GM19452 (cell line): ENCODE results near the gene BID.

Experiments
- ATAC-seq: cut with Tn5 transposase; IDR thresholded peaks from one replicate; pipeline ENCODE4 v1.9.1; 2021; ENCODE audit not compliant: unreplicated experiment

Gene BID

DNA sequence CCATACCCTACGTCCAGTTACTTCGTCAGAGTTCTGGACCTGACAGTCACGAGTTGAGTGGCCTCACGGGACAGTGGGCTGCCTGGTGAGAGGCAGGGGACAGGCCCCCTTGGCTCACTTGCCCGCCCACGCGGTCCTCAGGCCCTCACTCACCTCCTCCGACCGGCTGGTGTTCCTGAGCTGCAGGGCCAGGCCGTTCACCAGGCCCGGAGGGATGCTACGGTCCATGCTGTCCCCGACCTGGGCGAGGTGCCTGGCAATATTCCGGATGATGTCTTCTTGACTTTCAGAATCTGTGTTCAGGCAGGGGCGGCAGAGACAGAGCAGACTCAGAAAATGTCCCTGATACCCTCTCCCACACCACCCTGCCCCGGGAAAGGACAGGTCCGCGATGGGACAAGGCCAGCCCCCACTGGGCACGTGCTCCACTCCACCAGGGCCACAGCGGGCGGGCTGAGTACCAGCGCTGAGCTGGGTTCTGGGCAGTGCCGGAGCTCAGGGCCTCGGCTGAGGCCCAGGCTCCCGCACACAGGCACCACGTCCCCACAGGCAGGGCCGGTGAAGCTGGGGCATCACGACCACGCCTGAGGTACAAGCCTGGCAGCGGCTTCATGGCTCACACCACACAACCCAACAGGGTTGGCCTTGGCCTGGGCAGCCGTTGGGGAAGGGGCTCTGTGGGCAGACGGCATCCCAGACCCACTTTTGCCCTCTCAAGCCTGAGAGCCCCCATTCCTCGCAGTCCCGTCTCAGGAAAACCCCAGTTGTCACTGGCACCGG is 34.9 kb downstream of the BID start:
- no peak for ATAC-seq

DNA sequence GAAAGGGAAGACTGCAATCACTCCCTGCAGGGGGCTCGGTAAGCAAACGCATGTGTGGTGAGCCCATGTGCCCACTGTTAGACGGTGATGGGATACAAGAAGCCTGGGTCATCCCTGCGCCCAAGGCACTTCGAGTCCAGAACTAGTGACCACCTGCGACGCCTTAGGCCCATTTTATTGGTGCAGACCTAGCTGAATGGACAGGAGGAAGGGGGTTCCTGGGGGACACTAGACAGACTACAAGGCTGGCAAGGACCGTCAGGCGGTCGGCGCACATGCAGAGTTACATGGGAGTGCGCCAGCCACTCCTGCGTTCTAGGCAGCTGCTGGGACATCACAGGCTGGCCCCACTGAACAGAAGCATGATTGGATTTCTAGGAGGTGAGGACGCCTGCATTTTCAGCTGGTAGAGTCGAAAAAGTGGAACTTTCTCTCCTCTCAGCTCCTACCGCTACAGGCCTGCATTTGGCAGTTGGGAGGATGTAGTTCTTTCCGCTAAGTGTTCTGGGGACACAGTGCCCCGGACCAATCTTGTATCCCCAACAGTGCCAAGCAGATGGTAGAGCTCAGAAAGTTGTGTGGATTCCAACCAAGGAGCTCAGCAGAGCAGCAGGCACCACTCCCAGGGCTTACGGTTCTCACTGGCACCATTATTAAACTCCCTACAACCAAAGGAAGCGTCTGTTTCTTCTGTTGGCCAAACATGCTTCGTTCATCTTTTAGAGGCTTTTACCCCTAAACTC is 35.7 kb downstream of the BID start:
- ATAC-seq, result no peak

DNA sequence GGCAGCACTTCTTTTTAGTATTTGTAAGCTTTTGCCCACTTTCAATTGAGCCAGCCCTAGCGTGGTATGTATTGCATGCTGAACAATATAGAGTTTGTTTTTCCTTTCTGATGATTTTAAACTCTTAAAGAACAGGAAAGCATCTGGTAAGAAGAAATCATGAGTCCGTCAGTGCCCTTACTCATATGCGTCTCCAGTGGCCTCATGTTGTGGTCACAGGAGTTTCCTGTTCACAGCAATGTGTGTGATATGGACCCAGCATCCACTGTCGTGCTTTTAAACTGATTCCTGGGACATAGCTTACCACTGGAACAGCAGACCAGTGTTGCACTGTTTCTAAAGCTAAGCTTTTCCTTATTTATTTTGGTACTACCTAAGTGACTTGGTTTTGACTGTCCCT is 40.1 kb downstream of the BID start:
- ATAC-seq, result no peak

DNA sequence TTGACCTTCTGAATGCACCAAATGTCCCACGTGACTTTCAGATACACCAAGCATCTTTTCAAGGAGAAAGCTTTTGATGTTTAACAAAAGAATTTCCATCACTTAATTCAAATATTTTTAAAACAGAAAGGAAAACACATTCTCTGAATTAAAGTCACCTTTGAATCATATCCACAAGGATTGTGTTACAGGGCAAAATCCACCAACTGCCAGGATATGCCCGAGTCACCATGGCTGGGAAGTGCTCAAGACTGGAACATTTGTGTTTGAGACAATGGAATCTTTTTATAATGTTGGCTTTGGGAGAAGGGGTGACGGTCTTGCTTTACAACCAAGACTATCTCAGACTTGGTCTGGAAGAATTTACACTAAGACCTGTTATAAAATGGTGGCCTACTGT is 40.8 kb downstream of the BID start:
- ATAC-seq, result no peak

DNA sequence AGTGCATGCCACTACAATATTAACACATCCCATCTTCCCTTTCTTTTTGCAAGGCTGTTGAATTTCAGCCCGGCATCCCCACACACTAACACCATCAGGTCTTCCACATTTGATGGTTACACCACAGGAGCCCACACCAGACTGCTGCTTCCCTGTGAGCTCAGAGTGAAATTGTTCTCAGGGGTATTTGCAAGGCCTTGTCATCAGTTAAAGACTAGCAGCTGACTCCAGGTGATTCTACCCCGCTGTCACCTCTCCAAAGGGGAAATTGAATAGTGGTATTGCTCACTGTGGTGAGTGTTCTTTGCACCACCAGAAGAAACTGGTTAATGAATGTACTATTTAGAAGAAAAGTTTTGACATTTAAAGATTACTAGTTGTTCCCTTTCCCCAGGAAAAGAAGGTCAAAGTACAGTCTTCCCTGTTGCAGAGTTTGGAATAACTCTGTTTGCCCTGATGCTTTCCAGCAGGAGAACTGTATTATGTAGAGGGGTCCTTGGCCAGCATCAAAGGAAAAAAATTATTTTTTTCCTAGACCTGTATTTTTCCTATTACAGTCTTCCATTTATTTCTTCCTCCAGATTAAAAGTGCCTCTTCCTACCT is 41.9 kb downstream of the BID start:
- ATAC-seq, result no peak

DNA sequence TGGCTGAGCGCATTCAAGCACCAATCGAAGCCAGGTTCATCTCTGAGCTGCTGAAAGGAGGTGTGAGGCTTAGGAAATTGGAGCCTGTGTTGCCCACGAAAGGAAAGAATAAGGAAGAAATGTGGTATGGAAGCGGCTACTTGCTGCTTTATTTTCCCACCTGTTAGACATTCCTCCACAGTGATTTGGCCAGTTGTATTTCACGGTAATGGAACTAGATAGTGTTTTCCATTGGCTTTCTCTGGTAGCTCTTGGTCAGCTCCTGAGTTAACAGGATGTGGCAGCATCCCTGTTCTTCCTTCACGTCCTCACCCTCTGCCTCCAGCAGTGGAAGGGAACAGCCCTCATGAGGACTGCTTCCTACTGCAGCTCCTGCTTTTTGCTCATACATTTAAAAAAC is 44.7 kb downstream of the BID start:
- no peak for ATAC-seq

DNA sequence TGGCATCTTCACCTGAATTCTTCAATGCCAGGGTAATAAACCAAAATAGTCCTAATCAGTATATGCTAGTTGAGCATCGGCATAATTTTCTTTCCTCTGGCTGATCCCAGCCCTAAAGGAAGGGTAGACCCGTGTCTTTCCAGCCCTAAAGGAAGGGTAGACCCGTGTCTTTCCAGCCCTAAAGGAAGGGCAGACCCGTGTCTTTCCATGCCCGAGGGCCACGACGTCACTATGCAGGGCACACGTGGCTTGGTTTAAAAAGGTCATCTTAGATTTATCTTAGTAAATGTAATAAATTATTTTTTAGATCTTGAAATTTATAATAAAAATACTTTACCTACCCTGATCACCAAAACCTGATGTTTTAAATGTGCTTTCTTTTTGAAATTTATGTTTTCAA is 45.5 kb downstream of the BID start:
- ATAC-seq, result no peak

DNA sequence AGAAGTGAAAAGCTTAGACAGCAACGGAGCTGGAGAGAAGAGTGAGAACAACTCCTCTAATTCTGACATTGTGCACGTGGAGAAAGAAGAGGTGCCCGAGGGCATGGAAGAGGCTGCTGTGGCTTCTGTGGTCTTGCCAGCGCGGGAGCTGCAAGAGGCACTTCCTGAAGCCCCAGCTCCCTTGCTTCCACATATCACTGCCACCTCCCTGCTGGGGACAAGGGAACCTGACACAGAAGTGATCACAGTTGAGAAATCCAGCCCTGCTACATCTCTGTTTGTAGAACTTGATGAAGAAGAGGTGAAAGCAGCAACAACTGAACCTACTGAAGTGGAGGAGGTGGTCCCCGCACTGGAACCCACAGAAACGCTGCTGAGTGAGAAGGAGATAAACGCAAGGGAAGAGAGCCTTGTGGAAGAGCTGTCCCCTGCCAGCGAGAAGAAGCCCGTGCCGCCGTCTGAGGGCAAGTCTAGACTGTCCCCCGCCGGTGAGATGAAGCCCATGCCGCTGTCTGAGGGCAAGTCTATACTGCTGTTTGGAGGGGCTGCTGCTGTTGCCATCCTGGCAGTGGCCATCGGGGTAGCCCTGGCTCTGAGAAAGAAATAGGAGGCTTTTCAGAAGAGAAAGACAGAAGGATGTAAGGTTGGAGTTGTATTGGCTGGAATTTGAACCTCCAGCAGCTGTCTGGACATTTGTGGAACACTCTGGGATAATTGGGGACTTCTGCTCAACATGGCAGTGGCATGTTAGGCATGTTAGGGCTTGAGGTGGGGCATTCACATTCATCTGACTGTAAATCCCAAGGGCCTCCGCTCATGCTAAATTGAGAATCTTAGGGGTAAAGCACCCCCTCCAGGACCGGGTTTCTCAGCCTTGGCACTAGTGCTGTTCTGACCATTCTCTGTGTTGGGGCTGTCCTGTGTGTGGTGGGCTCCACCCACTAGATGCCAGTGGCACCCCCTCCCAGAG is 47.1 kb downstream of the BID start:
- no peak for ATAC-seq

DNA sequence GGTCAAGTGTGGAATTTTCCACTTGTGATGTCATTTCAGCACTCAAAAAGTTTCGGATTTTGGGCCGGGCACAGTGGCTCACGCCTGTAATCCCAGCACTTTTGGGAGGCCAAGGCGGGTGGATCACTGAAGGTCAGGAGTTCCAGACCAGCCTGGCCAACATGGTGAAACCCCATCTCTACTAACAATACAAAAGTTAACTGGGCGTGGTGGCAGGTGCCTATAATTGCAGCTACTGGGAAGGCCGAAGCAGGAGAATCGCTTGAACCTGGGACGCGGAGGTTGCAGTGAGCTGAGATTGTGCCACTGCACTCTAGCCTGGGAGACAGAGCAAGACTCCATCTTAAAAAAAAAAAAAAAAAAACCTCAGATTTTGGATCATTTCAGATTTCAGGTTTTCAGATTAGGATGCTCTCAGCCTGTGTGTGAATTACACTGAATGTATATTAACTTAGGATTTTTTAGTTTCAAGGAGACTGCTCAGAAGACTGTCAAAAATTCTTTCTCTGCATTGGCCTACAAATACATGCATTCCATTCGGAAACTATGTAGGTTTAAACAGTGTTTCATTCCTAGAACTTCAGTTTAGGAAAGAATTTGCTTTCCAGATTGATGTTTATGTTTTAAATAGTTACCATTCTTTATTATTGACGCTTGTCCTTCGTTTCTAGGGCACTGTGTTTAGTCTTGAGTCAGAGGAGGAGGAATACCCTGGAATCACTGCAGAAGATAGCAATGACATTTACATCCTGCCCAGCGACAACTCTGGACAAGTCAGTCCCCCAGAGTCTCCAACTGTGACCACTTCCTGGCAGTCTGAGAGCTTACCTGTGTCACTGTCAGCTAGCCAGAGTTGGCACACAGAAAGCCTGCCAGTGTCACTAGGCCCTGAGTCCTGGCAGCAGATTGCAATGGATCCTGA is 48.0 kb downstream of the BID start:
- no peak for ATAC-seq

DNA sequence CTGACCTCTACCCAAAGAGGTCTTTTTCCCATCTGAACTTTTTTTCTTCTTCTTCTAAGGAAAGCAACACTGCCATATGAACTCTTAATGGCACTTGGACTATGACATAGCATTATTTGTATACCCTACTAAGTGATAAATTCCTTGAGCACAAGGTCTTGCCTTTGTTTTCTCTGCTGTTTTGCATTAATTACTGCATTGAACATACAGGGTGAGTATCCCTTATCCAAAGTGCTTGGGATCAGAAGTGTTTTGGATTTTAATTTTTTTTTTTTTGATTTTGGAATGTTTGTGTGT is 48.8 kb downstream of the BID start:
- no peak for ATAC-seq

DNA sequence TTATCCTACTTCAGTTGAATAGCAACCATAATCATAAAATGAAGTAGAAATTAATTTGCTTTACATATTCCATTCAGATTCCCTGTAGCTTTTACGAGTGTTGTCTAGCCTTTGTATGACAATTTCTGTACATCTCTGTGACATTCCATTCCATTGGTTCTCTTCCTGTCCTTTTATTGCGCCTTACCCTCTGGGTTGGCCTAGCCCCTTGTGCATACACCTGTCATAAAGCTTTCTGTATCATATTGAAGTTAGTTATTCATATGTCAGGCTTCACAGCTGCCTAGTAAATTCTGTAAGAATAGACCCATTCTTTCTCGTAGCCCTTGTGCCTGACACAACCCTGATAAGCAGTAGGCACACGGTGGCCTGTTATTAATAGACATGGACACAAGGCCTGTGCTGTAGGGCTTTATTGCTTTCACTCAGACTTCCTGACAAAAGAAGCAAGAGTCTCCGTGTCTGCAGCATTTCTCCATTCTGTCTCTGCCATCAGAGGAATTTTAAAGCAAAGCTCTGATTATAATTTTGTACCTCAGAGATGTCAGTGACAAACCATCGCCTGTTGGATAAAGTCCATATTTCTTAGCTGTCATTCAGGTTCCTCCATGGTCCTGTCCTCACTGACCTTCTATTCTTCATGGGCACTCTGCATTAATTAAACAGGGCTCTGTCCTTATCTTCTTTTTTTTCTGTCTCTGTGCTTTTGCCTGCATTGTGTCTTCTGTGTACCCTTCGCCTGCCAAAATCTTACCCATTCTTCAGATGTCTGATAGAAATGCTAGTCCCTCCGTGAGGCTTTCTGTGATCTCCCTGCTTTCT is 49.4 kb downstream of the BID start:
- no peak for ATAC-seq

DNA sequence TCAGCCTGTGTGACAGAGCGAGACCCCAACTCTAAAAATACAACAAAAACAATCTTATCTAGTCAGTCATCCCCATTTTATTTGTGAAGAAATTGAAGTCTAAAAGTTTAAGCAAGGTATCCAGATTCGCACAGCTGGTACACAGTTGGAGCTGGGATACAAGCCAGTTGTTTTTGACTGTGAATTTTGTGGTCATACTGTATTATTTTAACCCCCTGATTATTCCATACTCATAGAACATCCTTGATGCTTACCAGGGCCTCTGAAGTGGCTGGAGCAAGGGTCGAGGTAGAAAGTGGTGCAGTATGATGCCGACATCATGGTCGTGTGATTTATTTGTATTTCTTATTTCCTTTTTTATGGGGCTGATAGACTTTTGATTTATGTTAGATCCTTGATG is 50.0 kb downstream of the BID start:
- no peak for ATAC-seq

DNA sequence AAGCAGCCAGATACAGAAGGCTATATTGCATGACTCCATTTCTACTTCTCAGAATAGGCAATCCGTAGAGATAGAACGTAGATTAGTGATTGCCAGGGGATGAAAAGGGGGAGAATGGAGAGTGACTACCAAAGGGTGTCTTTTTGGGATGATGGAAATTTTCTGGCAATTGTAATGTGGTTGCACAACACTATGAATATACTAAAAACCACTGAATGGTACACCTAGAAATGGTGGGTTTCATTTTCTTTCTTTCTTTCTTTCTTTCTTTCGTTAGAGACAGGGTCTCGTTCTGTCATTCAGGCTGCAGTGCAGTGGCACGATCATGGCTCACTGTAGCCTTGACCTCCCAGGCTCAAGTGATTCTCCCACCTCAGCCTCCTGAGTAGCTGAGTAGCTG is 54.4 kb downstream of the BID start:
- no peak for ATAC-seq

DNA sequence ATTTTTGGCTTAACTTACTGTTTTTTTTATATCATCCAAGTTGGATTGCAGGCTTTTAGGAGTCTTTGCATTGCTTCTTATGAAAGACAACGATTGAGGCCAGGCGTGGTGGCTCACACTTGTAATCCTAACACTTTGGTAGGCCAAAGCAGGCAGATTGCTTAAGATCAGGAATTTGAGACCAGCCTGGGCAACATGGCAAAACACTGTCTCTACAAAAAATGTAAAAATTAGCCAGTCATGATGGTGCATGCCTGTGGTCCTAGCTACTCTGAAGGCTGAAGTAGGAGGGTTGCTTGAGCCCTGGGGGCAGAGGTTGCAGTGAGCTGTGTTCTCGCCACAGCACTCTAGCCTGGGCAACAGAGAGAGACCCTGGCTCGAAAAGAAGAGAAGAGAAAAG is 56.6 kb downstream of the BID start:
- no peak for ATAC-seq

DNA sequence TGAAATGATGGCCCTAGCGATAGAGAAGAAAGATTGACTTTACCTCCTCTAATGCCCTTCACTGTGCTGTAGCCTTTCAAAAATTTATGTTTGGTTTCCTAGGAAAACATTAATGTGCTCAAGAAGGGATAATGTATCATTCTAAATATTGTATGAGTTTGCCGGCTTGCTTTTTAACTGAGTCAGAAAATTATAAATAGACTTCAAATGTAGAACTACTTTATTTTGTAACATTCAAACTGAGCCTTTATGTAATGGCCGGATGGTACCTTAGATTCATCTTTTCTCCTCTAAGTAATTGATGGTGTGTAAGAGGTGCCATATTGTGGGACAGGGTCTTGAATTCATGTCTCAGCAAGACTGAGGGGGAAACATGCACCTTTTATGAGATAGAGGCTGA is 57.7 kb downstream of the BID start:
- no peak for ATAC-seq

DNA sequence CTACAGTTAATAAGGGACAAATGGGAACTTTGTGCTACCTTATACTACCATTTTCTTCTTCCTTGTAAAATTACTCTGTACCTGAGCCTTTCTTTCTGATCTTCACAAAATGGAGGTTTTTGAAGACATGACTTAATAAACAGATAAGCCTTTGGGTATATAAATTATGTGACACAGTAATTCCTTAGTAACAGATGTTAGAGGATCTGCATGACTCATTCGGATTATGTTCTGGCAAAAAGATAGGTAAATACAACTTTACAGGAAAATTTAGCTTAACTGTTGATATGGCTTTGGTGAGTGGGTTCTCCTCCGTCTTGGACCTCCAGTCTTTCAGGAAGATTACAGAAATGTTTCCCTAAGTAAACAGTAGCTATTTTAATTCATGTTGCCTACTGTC is 61.8 kb downstream of the BID start:
- no peak for ATAC-seq

DNA sequence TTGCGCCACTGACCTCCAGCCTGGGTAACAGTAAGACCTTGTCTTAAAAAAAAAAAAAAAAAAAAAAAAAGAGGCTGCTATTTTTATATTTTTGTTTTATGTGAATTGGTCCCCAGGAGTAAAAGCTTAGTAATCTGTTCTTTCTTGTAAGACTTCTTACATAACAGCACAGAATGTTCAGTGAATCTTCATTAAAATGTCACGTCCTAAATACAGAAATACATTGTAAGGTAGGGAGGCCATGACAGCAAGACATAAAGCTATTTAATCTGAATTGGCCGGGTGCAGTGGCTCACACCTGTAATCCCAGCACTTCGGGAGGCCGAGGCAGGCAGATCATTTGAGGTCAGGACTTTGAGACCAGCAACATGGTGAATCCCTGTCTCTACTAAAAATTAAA is 64.2 kb downstream of the BID start:
- no peak for ATAC-seq

DNA sequence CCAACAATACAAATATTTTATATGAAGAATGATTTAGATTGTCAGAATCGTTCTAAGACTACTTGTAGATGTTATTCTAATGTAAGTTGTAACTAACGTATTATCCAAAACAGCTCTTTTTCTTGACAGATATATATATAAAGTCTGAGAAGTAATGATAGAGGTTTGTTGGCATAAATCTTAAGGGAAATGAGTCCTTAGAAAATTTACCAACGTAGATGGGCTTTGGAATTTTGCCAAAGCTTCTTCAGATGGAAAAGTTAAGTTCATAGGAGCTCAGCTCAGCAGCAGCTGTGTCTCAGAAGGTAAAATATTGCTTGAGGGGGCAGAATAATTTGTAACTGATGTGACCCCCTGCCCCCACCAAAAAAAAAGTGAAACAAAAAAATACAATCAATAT is 66.7 kb downstream of the BID start:
- ATAC-seq, result no peak

DNA sequence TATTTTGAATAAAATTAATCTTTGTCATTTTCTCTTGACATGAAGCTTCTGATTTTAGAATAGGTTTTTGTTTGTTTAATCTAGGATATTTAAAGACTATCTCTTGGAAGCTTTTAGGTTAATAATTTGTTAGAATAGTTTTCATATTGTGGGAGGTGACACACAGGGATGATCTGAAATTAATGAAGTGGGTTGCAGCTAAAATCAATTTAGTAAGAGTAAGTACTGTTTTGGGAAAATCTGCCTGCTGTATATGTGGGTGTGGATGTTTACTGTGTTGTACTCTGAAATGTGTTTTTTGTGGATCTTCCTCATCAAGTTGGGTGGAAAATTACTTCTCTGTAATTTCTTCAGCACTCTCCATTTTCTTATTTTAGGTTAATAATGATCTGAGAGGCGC is 67.3 kb downstream of the BID start:
- ATAC-seq, result no peak
